Measurements from ENCODE around the gene FOXE3.

GRCh38 chr1:47406966-47407365, 9.1 kb upstream of the FOXE3 start:
- no peak for TF ChIP-seq ATOH8 (CRISPR knock-in tag; IDR thresholded peaks at IDR 0.05; ENCODE audit: low read depth)
- TF ChIP-seq CTCF (IDR thresholded peaks at IDR 0.05), result no peak
- no peak for TF ChIP-seq RAD21 (conservative IDR thresholded peaks at IDR 0.05 in 1 of 2, IDR thresholded peaks at IDR 0.05 in 1 of 2)
- TF ChIP-seq POLR2A (IDR thresholded peaks at IDR 0.05; ENCODE audit: low read length), result no peak
- no peak for TF ChIP-seq CBX8 (IDR thresholded peaks at IDR 0.05)
- TF ChIP-seq ZSCAN20 (CRISPR knock-in tag; IDR thresholded peaks at IDR 0.05), result no peak
- TF ChIP-seq JUNB (IDR thresholded peaks at IDR 0.05), result no peak
- TF ChIP-seq SMC3 (IDR thresholded peaks at IDR 0.05), result no peak
- no peak for TF ChIP-seq BHLHE40 (IDR thresholded peaks at IDR 0.05; ENCODE audit: low read depth, low read length)
- TF ChIP-seq RFX5 (IDR thresholded peaks at IDR 0.05), result no peak
- TF ChIP-seq, protein P1, sequence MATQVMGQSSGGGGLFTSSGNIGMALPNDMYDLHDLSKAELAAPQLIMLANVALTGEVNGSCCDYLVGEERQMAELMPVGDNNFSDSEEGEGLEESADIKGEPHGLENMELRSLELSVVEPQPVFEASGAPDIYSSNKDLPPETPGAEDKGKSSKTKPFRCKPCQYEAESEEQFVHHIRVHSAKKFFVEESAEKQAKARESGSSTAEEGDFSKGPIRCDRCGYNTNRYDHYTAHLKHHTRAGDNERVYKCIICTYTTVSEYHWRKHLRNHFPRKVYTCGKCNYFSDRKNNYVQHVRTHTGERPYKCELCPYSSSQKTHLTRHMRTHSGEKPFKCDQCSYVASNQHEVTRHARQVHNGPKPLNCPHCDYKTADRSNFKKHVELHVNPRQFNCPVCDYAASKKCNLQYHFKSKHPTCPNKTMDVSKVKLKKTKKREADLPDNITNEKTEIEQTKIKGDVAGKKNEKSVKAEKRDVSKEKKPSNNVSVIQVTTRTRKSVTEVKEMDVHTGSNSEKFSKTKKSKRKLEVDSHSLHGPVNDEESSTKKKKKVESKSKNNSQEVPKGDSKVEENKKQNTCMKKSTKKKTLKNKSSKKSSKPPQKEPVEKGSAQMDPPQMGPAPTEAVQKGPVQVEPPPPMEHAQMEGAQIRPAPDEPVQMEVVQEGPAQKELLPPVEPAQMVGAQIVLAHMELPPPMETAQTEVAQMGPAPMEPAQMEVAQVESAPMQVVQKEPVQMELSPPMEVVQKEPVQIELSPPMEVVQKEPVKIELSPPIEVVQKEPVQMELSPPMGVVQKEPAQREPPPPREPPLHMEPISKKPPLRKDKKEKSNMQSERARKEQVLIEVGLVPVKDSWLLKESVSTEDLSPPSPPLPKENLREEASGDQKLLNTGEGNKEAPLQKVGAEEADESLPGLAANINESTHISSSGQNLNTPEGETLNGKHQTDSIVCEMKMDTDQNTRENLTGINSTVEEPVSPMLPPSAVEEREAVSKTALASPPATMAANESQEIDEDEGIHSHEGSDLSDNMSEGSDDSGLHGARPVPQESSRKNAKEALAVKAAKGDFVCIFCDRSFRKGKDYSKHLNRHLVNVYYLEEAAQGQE (IDR thresholded peaks at IDR 0.05), result no peak
- no peak for TF ChIP-seq HDAC2 (IDR thresholded peaks at IDR 0.05)
- no peak for TF ChIP-seq MAZ (IDR thresholded peaks at IDR 0.05; ENCODE audit: borderline replicate concordance, low read depth, low read length)

Data from A549 (cell line).